Inflammatory macrophage treated with lipopolysaccharide for 4 hours (primary cell): ENCODE results near the gene TXNDC17.

Experiments used
- DNase-seq: peaks from one replicate; pipeline ENCODE4 v3.0.0-alpha.2; 2020

TXNDC17 gene

GRCh38 chr17:6666077-6666521 is 25.2 kb downstream of the TXNDC17 start:
- DNase-seq = peak; percentile 72

DNA sequence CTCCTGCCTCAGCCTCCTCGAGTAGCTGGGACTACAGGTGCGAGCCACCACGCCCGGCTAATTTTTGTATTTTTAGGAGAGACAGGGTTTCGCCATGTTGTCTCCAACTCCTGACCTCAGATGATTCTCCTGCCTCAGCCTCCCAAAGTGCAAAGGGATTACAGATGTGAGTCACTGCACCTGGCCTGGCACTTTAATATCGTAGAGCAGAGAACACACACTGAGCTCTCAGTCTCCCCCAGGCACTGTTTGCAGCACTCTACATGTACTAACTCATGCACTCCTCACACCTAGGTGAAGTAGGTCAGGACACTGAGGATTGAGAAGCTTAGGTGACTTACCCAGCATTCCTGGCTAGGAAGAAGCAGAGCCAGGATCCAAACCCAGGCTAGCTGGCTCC is 25.7 kb downstream of the TXNDC17 start:
- DNase-seq = no peak

DNA sequence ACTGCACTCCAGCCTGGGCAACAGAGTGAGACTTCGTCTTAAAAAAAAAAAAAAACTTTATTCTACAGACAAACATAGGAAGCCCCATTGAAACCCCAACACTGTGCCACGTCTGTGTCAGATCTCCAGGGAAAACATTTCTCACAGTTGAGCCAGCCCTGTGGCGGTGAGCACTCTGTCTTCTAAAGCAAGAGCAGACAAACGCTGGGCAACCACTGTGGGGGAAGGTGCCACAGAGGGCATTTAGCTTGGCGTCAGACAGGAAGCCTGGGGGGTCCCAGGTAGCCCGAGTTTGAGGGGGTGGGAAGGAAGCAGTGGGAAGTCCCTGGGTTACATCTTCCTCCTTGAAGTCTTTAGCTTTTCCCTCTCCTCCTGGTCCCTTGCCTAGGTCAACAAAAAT is 26.7 kb downstream of the TXNDC17 start:
- DNase-seq = no peak

DNA sequence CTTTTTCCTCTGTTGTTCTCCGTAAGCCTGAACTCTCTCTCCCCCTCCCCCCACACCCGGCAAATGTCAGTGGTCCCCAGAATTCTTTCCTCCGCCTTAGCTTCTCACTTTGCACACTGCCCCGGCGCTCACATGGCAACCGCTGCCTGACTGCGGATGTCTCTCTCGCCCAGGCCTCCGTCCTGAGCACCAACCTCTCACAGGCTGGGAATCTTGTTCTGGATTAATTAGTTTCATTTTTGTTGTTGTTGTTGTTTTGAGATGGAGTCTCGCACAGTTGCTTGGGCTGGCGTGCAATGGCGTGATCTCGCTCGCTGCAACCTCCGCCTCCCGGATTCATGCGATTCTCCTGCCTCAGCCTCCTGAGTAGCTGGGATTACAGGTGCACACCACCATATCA is 27.4 kb downstream of the TXNDC17 start:
- DNase-seq = no peak

DNA sequence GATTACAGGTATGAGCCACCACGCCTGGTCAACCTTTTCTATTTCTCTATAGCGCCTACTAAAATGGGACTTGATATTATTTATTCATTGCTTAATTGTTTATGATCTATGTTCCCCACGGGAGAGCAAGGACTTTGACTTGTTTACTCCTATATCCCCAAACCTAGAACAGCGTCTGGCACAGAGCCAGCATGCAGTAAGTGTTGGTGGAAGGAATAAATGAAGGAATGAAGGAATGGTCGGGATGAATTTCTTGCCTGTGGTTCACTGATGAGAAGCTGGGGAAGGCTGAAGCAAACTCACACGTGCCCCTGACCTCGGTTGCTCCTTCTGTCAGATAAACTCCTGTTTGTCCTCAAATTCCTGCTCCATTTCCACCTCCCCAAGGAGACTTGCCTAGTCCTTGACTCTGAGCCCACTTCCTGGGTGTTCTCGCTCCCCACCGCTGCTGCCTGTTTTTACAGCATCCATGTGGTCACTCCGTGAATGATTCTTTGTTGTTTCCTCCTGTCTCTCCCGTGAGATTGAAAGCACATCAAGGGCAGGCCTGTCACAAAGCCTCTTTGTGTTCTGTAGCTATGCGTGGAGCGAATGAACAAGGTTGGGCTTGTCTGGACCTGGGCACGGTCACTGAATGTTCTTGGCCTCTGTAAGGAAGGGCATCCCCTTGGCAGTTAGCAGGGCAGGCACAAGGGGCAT is 28.0 kb downstream of the TXNDC17 start:
- no peak for DNase-seq

GRCh38 chr17:6669479-6670212 is 28.8 kb downstream of the TXNDC17 start:
- no peak for DNase-seq

DNA sequence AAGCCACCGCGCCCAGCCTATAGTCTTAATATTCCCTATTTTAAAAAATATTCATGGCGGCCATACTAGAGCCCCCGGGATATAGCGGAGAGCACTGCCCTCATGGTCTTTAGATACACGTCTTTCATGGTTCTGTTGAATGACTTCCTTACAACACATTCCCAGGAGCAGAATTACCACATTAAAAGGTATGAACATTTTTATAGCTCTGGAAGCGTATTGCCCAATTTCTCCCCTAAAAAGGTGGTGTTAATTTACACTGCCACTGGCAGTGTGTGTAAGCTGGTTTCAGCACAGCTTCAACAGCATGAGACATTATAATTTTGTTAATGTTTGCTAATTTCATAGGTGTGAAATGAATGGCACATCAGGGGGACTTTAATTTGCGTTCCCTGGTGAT is 29.7 kb downstream of the TXNDC17 start:
- no peak for DNase-seq

- no peak for DNase-seq
Measured at GRCh38 chr17:6670999-6671398, 30.1 kb downstream of the TXNDC17 start.

DNA sequence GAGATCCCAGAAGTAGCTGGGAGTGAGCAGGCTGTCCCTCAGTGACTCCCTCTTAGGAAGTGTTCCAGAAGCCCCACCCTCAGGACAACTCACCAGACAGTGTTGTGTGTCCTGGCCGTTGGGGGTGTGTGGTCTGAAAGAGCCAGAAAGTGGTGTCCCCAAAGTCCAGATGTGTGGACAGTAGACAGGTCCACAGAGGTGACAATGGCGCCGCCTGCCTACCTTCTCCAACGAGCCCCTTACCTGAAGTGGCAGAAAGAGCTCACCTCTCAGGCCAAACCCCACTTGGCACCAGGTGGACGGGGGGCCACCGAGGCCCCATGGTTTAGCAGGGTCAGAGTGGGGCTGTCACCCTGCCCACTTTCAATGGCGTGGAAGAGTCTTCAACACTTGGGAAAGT is 30.6 kb downstream of the TXNDC17 start:
- DNase-seq = no peak

GRCh38 chr17:6674586-6674985 is 33.7 kb downstream of the TXNDC17 start:
- no peak for DNase-seq

DNA sequence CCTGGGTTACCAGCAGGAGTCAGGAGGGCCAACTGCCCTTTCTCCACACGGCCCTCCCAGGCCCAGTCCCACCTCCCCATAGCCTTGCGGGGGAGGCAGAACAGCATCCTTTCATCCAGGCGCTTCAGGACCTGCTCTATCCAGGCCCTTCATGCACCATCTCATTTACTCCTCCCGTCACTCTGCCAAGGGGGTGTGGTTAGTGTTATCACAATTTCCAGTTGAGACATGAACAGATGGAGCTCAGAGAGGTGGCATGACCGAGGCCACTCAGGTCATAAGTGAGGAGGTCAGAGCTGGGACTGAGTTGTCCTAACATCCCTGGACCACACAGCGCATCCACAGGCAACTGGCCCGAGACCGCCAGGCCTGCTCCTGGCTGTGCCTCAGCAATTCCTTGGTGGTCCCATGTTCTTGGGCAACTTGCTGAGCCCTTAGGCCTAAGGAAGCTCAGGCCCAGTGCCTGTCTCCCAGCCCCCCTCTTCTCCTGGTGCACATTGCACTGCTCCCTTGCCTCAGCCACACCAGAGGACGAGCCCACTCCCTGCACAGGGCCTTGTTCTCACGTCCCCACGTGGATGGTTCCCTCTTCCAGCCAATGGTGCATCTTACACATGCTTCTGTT is 34.5 kb downstream of the TXNDC17 start:
- no peak for DNase-seq

DNA sequence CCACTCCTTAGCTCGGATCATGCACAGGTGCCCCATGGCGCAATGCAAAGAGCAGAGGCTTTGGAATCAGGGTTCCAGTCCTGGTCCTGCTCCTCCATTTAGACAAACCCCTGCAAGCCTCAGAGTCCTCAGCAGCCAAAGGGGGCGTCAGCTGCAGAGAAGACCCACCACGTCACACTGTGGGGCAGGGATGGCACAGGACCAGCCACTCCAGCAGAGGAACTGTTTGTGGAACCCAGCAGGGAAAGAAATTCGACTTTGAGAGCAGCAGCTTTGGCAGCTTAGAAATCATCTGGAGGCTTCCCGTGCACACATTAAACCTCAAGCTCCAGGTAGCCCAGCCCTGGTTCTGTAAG is 35.9 kb downstream of the TXNDC17 start:
- no peak for DNase-seq

GRCh38 chr17:6677158-6677831 is 36.4 kb downstream of the TXNDC17 start:
- DNase-seq = no peak

DNA sequence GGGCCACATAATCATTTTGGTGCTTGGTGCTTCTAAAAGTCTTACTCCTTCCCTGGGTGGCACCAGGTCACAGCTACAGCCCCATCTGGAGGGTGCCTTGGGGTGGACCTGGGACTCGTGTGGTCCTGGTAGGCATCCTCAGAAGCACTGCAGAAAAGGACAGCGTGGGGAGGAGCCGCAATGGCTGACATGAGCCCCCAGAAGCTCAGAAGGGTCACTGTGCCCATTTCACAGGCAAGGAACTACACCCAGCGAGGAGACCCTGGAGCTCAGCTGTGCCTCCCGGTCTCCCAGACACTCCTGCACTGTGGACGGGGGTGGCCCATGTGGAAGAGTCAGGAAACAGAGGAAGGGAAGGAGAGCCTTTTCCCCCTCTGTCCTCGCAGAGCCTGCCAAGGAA is 37.1 kb downstream of the TXNDC17 start:
- DNase-seq = no peak

DNA sequence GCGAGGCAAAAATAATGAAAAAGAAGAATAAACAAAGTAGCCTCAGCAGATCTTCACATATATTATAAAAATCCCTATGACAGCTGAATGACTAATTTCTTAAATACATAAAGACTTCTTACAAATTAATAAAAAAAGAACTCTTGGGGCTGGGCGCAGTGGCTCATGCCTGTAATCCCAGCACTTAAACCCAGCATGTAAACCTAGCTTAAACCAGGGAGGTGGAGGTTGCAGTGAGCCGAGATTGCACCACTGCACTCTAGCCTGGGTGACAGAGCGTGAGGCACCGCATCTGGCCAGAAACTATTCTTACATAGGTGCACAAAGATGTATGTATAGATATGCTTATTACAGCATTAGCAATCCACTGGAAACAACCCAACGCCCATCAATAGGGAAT is 38.4 kb downstream of the TXNDC17 start:
- DNase-seq = no peak

GRCh38 chr17:6681176-6681575 is 40.3 kb downstream of the TXNDC17 start:
- no peak for DNase-seq

DNA sequence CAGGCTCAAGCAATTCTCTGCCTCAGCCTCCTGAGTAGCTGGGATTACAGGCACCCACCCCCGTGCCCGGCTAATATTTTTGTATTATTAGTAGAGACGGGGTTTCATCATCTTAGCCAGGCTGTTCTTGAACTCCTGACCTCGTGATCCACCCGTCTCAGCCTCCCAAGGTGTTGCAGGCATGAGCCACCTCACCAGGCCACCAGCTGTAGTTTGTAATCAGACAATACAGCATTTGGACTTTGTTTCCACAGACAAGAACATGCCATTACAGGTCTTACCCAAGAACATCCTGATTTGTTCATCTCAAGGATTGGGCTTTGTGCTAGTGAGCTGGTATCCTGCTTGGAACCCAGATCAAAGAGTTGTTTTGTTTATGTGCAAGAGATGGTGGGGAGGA is 40.8 kb downstream of the TXNDC17 start:
- no peak for DNase-seq

- DNase-seq = no peak
Measured at GRCh38 chr17:6682339-6682738, 41.5 kb downstream of the TXNDC17 start.

DNA sequence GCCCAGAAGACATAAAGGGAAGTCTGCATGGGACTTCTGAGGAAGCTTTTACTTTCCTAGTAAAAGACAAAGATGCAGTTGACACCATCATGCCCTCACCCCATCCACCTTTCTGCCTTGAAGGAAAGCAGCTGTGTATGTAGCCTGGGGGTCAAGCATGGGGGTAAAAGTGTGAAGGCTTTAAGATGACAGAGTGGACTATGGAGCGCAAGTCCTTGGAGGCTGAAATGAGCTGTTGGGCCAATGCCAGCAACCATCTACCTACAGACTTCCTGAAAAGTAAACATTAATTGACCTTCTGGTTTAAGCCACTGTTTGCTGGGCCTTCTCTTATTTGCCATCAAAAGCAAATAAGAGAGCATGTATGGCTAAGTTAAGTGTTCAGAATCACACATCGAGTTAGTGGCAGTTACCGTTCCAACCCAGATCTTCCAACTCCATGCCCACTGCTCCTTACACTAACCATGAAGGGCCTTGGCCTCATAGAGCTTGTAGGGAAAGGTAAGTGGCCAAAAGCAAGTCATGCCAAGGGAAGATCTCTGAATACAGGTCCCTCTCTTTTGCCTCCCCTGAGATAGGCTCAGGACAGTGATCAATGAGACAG is 42.3 kb downstream of the TXNDC17 start:
- DNase-seq = no peak

GRCh38 chr17:6683730-6684459 is 43.0 kb downstream of the TXNDC17 start:
- no peak for DNase-seq

- no peak for DNase-seq
Measured at GRCh38 chr17:6684460-6684783, 43.6 kb downstream of the TXNDC17 start.

DNA sequence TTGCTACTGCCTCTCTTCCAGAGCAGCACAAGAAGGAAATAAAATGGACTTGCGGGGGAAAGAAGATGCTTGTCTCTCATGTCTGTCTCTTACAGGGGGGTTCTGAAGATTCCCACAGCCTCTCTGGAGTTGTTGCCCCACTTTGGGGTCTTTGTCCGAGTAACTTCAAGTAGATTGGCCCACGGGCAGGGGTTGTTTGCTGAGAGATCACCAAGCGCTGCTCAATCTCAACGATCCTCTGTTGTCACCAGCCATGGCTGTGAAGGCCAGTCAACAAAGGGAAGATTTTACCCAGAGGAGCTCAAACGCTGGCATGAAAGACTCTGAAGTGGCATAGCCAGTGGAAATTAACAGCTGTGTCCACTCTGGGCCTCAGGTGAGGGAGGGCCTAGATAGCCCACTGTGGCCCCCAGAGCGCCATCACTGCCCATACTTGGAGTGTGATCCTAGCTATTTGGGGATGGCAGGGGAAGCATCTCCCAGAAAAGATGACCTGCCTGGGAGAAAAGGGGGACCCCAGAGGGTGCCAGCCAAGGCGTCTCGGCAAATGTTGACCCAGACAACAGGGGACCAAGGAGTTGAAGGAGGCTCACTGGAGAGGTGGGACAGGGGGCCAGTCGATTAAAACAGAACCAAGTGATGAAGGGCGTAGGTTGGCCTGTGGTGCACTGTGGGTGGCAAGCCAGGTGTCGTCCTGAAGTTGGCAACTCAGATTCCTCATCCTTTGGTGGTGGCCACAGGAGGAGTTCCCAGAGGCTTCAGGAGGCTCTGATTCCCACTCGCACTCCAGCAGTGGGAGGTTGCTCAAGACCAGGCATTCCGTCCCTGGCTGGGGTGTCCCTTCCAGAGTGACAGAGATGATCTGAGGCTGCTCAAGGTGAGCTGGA is 44.3 kb downstream of the TXNDC17 start:
- no peak for DNase-seq
